GM18499 (cell line): ENCODE results near the gene GMEB2.
"Not testable (repeated sequence)": the region's sequence is repeated elsewhere in the genome, so short reads cannot be mapped to it uniquely, and the experiment has no call there.

Experiments
- ATAC-seq: cut with Tn5 transposase; IDR thresholded peaks from one replicate; pipeline ENCODE4 v1.9.1; 2021; ENCODE audit warnings: moderate number of reproducible peaks; ENCODE audit not compliant: insufficient read depth, unreplicated experiment

GMEB2 gene

DNA sequence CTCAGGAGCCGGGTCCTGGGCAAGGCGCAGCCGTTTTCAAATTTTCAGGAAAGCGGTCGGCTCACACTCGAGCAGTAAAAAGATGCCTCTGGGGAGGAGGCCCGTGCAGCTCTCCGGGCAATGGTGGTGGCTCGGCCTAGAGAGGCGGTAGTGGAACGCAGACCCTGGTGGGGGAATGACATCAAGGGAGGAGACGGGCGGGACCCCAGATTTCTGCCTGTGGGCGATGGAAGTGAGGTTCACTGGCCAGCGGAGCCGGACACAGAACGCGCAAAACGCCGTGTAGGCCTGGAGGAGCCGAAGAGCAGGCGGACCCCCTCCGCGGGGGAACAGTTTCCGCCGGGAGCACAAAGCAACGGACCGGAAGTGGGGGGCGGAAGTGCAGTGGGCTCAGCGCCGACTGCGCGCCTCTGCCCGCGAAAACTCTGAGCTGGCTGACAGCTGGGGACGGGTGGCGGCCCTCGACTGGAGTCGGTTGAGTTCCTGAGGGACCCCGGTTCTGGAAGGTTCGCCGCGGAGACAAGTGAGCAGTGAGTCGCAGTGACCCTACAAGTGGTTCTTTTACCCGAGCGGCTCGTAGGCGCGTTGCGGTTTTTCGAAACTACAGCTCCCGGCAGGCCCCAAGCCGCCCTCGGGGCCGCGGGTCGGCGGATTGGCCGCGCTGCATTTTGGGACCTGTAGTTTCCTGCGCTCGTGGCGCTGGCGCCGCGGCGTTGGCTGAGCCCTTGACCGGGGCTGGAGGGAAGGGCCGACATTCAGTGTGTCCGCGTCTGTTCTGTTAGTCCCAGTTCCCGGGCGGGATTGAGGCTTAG is 31.2 kb upstream of the GMEB2 start, which contains the start of gene RTEL1:
Gene RTEL1, plus strand, starts transcription at position 376 of the 812 bp plus-strand sequence. CDS start 1,091 bp downstream, outside the sequence.
- peak; percentile 74 for ATAC-seq

- ATAC-seq = no peak
Measured at GRCh38 chr20:63657260-63657936, 30.5 kb upstream of the GMEB2 start.

- ATAC-seq = no peak
Measured at GRCh38 chr20:63656451-63656850, 29.6 kb upstream of the GMEB2 start.

DNA sequence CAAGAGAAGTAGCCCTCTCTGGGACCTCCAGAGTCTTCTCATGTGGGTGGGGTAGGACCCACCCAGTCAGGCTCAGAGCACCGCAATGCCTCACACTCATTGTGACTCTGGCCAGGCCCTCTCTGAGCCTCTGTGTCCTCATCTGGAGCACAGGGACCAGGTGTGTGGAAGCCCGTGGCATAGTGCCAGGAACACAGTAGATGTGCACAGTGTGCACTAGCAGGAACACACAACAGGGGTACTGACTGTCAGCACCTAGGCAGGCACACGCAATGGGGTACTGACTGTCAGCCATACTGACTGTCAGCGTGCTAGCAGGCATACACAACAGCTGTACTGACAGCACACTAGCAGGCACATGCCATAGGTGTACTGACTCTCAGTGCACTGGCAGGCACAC is 28.3 kb upstream of the GMEB2 start:
- ATAC-seq = no peak

DNA sequence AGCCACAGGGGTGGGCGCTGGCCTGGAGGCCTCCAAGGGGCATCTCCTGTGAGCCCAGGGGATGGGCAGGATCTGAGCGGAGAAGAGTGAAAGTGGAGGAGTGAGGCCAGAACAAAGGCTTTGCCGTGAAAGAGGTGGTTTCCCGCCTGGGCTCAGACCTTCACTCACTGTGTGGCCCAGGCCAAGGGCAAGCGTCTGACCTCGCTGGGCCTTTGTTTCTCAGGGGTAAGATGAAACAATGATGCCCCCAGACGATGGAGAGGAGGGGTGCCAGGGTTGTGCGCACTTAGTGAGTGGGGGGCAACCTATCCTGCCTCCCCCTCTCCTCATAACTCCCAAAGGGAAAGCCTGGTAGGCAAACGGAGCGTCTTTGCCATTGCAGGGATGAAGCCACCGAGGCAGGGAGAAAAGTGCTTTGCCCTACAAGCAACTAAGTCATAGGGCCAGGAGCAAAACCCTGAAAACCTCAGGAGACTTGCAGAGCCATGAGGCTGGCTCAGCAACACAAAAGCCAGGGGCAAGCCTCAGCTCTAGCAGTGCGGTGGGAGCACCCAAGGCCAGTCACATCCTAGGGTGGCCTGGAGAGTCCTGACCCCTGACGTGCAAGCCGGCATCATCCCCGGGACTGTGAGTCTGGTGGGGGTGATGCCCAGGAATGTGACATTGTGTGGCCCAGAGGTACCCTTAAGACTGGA is 27.2 kb upstream of the GMEB2 start:
- ATAC-seq = no peak

- ATAC-seq = no peak
Measured at GRCh38 chr20:63653041-63653973, 26.4 kb upstream of the GMEB2 start, which contains the start of gene STMN3. Gene STMN3, minus strand, starts transcription at chr20:63653424. Its CDS starts 79 bp downstream, at chr20:63653345.

- no peak for ATAC-seq
Measured at GRCh38 chr20:63652192-63652980, 25.5 kb upstream of the GMEB2 start.

DNA sequence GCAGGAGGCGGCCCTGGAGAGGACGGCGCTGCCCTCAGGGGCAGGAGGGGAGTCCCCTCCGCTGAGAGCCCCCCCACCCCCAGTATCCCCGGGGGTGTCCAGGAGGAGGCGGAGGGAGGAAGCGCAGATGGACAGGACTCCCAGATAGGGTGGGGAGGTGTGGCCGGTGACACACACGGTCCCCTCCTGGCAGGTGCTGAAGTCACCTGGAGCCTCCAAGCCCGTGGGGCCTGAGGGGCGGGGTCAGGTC is 25.0 kb upstream of the GMEB2 start:
- ATAC-seq = no peak

GRCh38 chr20:63650486-63650885 is 23.6 kb upstream of the GMEB2 start:
- not testable (repeated sequence) for ATAC-seq

- ATAC-seq = no peak
Measured at GRCh38 chr20:63648895-63649589, 22.1 kb upstream of the GMEB2 start.

DNA sequence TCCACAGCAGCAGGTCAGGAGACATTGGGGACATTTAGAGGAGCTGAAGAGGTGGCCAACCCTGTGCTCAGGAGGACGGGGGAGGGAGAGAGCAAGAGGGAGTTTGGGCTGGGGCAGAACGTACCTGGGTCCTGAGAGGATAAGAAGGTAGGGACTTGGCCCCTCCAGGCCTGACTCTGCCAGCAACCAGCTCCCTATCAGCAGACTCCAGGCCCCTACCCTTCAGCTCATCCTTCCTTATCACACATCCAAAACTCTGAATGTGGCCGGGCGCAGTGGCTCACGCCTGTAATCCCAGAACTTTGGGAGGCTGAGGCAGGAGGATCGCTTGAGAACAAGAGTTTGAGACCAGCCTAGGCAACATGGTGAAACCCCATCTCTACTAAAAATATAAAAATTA is 21.3 kb upstream of the GMEB2 start:
- ATAC-seq = no peak

DNA sequence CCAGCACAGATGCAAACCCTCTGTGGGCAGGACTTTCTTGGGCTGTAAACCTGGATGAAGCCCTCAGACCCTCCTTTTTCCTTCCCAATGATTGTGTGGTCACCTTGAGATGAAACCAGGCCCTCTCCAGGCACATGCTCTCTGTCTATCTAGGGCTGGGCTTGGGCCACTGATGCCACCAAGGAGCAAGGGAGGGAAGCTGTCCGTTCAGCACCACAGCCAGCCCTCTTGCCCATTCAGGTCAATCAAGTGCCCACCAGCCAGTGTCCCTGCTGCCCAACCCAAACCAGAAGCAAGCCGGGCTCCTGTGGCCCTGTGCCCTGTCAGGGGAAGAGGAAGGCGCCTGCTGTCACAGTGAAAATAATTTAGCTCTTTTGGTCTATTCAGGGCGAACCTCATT is 18.3 kb upstream of the GMEB2 start:
- no peak for ATAC-seq

DNA sequence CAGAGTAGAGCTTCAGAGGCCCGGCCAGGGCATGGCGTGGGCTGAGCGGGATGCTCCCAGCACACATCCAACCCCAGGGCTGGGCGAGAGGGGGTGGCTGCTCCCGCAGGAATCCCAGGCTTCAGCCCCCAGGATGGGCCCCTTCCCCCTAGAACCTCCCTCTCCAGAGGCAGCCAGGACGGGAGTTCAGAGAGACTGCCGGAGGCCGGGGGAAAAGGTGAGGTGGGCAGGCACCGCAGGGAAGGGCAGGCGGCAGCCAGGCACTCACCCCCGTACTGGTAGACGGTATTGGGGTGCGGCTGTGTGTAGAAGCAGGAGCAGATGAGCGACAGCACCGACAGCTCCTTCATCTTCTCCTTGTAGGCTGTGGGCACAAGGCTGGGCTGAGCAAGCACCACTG is 17.0 kb upstream of the GMEB2 start:
- no peak for ATAC-seq

GRCh38 chr20:63643499-63643898 is 16.6 kb upstream of the GMEB2 start:
- ATAC-seq = no peak

DNA sequence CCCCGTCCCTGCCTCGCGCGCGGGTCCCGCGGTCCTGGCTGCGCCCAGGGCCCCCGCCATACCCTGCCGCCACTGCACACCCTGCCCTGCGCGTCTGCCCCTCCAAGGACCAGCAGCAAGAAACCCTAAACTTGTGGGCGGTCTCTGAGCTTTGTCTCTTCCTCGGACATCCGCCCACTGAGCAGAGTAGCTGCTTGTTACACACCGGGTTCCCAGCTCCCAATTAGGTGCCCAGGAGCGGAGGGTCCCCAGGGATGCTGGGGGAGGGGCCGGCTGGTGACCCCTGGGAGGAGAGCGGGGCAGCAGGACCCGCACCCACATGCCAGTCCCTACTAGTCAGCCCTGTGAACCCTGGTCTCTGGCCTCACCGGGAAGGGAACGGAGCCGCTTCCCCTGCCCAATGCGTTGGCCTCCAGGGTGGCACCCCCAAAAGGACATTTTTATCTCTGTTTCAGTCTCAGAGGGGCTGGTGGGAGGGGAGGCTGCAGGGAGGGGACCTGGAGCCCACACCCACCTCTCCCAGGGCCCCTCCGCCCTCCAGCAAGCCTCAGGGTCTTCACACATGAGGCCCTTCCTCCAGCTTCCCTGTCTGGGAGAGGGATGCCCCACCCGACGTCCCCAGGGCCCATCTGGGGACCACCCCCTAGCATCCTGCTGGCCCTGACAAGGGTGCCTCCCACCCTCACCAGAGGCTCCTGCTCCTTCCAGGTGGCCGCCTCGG is 15.8 kb upstream of the GMEB2 start:
- ATAC-seq = no peak

GRCh38 chr20:63641792-63642523 is 15.1 kb upstream of the GMEB2 start:
- ATAC-seq = peak; percentile 63

GRCh38 chr20:63641146-63641791 is 14.4 kb upstream of the GMEB2 start:
- ATAC-seq = no peak
